ENCODE measurements around the gene SMURF1.

- TF ChIP-seq EZH2 (IDR thresholded peaks at IDR 0.05; ENCODE audit: insufficient read depth, poor library complexity, severe bottlenecking) (no peak), EZH2phosphoT487 (IDR thresholded peaks at IDR 0.05; ENCODE audit: insufficient read depth, low read depth) (no peak)
These were observed 30.9 kb downstream of the SMURF1 start for GRCh38 chr7:99112979-99113378.

All from GM23248 (cell line).